Natural killer cell (primary cell): ENCODE measurements around the gene PDE6H. TPM values are rescaled to one million over a fixed set of nuclear protein-coding genes. Genes with fewer than 3 reads are reported as not detected.

Experiments
- ATAC-seq, 3 donors: fragments of 150-1000 bp in 2 of 3; fragments of 200-7000 bp in 1 of 3; cut with Tn5 transposase; 1 replicate in 1 of 3; 2 replicates in 2 of 3; pipeline ENCODE4 v1.10.0; 2021; ENCODE audit warnings: mild to moderate bottlenecking in 2 of 3, moderate library complexity in 2 of 3
- DNase-seq, 2 donors: peaks; one replicate each; pipeline versions ENCODE4 v3.0.0 to v3.0.0-alpha.2; 2013 to 2021; ENCODE audit warnings: mixed read lengths in 1 of 2
- H3K27ac ChIP-seq: one replicate; pipeline ENCODE4 v1.5.1; 2013; ENCODE audit warnings: mild to moderate bottlenecking, low read length
- H3K27me3 ChIP-seq: one replicate; pipeline ENCODE4 v1.6.1; 2013; ENCODE audit warnings: low read length; ENCODE audit not compliant: control insufficient read depth, insufficient read depth
- H3K36me3 ChIP-seq: one replicate; pipeline ENCODE4 v1.6.1; 2013; ENCODE audit warnings: low read length; ENCODE audit not compliant: control insufficient read depth, insufficient read depth
- H3K4me1 ChIP-seq: one replicate; pipeline ENCODE4 v1.6.1; 2013; ENCODE audit warnings: low read length; ENCODE audit not compliant: control insufficient read depth, insufficient read depth
- H3K4me3 ChIP-seq: one replicate; pipeline ENCODE4 v1.5.1; 2013; ENCODE audit warnings: low read length
- H3K9me3 ChIP-seq: one replicate; pipeline ENCODE4 v1.6.1; 2013; ENCODE audit warnings: low read length; ENCODE audit not compliant: control insufficient read depth, insufficient read depth
- H3K27ac Mint-ChIP-seq, 2 donors: one replicate each; pipeline ENCODE4 v1.8.0; 2022; ENCODE audit warnings: mild to moderate bottlenecking in 2 of 2, mixed read lengths in 2 of 2, moderate library complexity in 1 of 2
- H3K27me3 Mint-ChIP-seq, 2 donors: one replicate each; pipeline ENCODE4 v1.8.0; 2022; ENCODE audit warnings: low read depth in 2 of 2, mixed read lengths in 2 of 2
- H3K36me3 Mint-ChIP-seq: one replicate; pipeline ENCODE4 v1.8.0; 2022; ENCODE audit warnings: mixed read lengths
- H3K4me1 Mint-ChIP-seq, 2 donors: one replicate each; pipeline ENCODE4 v1.8.0; 2022; ENCODE audit warnings: mixed read lengths in 2 of 2
- H3K4me3 Mint-ChIP-seq: one replicate; pipeline ENCODE4 v1.8.0; 2022; ENCODE audit warnings: mild to moderate bottlenecking, moderate library complexity, mixed read lengths
- H3K9me3 Mint-ChIP-seq, 2 donors: one replicate each; pipeline ENCODE4 v1.8.0; 2022; ENCODE audit warnings: mixed read lengths in 2 of 2
- WGBS: methylation state at CpG from one replicate; pipeline ENCODE4 v1.1.7; 2013; ENCODE audit warnings: missing lambda C conversion rate; ENCODE audit not compliant: insufficient coverage; 5-methylcytosine and 5-hydroxymethylcytosine counted together
- intact Hi-C: fragments of 100-400 bp; cut with micrococcal nuclease; formaldehyde crosslinking; loops from one replicate; pipeline ENCODE4 v1.14.2; 2022
- total RNA-seq, 4 donors: library from RNA; stranded (reverse); fragments of 120-200 nt in 1 of 4; gene quantifications; one replicate each; pipeline versions ENCODE4 v1.2.3 to v1.2.4, GENCODE V29; 2013 to 2022
- TF ChIP-seq, protein P1 (sequence below): fragments of 200-600 bp; IDR thresholded peaks from one replicate; pipeline ENCODE4 v1.8.0; 2022; ENCODE audit warnings: antibody characterized with exemption

PDE6H gene
- total RNA-seq, 3 donors from 2014 or later (not counting 1 experiment from before 2014, with no cell fraction given): not detected

DNA sequence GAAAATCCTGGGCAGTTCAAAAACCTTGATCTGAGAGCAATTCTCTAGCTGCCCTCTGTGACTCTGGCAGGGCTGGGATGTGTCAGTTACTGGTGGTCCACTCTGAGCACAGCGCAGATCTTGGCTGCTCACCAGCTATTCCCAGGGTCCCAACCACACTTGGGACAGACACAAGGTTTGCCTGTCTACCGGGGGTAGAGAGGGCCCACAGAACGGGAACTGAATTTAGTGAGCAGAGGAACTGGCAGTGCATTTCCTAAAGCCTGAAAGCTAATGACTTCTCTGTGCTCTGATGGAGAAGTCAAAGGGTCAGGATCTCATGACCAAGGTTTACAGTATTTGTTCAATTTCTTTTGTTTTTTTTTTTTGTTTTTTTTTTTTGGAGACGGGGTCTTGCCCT is 2.6 kb downstream of the PDE6H start:
- TF ChIP-seq, protein P1, sequence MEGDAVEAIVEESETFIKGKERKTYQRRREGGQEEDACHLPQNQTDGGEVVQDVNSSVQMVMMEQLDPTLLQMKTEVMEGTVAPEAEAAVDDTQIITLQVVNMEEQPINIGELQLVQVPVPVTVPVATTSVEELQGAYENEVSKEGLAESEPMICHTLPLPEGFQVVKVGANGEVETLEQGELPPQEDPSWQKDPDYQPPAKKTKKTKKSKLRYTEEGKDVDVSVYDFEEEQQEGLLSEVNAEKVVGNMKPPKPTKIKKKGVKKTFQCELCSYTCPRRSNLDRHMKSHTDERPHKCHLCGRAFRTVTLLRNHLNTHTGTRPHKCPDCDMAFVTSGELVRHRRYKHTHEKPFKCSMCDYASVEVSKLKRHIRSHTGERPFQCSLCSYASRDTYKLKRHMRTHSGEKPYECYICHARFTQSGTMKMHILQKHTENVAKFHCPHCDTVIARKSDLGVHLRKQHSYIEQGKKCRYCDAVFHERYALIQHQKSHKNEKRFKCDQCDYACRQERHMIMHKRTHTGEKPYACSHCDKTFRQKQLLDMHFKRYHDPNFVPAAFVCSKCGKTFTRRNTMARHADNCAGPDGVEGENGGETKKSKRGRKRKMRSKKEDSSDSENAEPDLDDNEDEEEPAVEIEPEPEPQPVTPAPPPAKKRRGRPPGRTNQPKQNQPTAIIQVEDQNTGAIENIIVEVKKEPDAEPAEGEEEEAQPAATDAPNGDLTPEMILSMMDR: no peak
- no peaks in the 10 kb centered on the region for H3K36me3 ChIP-seq
- no peaks in the 10 kb centered on the region for H3K9me3 ChIP-seq
- no peak overlapping the region for H3K4me3 Mint-ChIP-seq
- no peaks in the 10 kb centered on the region for H3K27me3 ChIP-seq
- H3K4me1 Mint-ChIP-seq: peaks cover 9 to 17% of the 10 kb centered on the region in 2 donors
- no peak overlapping the region for H3K4me3 ChIP-seq
- intact Hi-C loops: no loop called here
- H3K4me1 ChIP-seq: no peaks in the 10 kb centered on the region
- no peaks in the 10 kb centered on the region for H3K36me3 Mint-ChIP-seq
- no peak overlapping the region for H3K27ac Mint-ChIP-seq
- no peak for DNase-seq
- ATAC-seq: no peak
- 84% methylated on average over 3 of the region's 4 CpGs for WGBS
- H3K9me3 Mint-ChIP-seq: no peaks in the 10 kb centered on the region
- peaks cover 8 to 29% of the 10 kb centered on the region in 2 donors for H3K27me3 Mint-ChIP-seq
- no peak overlapping the region for H3K27ac ChIP-seq

DNA sequence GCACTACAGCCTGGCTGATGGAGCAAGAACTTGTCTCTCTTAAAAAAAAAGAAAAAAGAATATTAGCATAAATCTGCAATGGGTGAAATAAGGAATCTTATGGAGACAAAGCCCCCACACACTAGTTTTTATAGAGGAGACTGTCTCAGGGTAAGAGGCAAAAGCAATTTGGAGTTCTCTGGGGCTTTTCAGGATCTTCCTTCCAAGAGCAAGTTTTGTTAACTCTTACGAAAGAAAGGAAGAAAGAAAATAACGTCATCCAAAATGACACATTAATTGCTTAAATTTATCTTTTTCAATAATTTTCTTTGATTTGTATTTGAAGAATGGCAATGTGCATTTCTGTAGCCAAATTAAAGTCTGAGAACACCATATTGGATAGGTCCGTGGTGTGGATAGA is 3.8 kb downstream of the PDE6H start:
- no peaks in the 10 kb centered on the region for H3K4me1 ChIP-seq
- no peak for DNase-seq
- H3K27ac ChIP-seq: no peak overlapping the region
- Mint-ChIP-seq H3K27ac (no peak overlapping the region), H3K4me1 (peaks cover 9 to 17% of the 10 kb centered on the region in 2 donors), H3K36me3 (no peaks in the 10 kb centered on the region), H3K9me3 (no peaks in the 10 kb centered on the region), H3K4me3 (no peak overlapping the region), H3K27me3 (peaks cover 8 to 17% of the 10 kb centered on the region in 2 donors)
- no peaks in the 10 kb centered on the region for H3K36me3 ChIP-seq
- H3K4me3 ChIP-seq: no peak overlapping the region
- WGBS: 91% methylated on average over 1 of the region's 3 CpGs
- H3K27me3 ChIP-seq: no peaks in the 10 kb centered on the region
- TF ChIP-seq, protein P1: no peak
- no peaks in the 10 kb centered on the region for H3K9me3 ChIP-seq
- ATAC-seq: no peak
- intact Hi-C loops: no loop called here

DNA sequence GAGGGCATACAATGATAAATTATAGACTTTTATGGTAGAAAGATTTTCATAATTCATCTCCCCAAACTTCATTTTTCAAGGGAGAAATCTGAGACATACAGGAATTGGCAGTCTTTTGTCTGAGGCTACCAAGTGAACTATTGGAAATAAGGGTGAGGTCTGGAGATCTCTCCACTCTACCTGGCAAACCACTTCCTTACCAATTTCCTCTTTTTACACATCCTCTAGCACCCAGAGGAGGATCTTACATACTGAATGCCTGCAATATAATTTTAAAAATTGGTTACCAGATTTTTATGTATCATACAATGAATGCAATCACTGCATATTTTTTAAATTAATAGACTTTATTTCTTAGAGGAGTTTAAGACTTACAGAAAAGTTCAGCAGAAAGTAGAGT is 6.6 kb downstream of the PDE6H start:
- Mint-ChIP-seq H3K27me3 (peaks cover 0 to under 1% of the 10 kb centered on the region in 2 donors), H3K36me3 (no peaks in the 10 kb centered on the region), H3K9me3 (no peaks in the 10 kb centered on the region), H3K4me3 (no peak overlapping the region), H3K27ac (no peak overlapping the region), H3K4me1 (peaks cover 13 to 14% of the 10 kb centered on the region in 2 donors)
- no peaks in the 10 kb centered on the region for H3K9me3 ChIP-seq
- ATAC-seq: no peak
- H3K36me3 ChIP-seq: no peaks in the 10 kb centered on the region
- TF ChIP-seq, protein P1: no peak
- no peaks in the 10 kb centered on the region for H3K27me3 ChIP-seq
- intact Hi-C loops: no loop called here
- H3K27ac ChIP-seq: no peak overlapping the region
- H3K4me3 ChIP-seq: no peak overlapping the region
- H3K4me1 ChIP-seq: peaks cover 4% of the 10 kb centered on the region
- no peak for DNase-seq

DNA sequence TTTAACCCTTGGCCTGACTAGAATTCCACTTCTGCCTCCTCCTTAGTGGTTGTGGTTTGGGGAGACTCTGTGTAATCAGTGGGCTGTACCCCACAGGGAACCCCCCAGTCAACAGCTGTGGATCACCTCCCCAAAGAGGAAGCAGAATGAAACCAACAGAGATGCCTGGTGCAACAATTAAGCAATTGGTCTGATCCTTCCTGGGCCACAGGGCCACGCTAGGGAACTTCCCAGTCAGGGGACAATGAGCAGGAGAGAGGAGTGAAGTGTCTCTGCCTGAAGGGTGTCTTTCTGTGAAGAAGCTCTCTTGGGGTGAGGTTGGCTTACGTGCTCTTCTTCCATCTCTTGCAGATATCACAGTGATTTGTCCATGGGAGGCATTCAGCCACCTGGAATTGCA is 8.2 kb downstream of the PDE6H start:
- TF ChIP-seq, protein P1: no peak
- H3K36me3 ChIP-seq: no peaks in the 10 kb centered on the region
- 88% methylated on average over 2 of the region's 2 CpGs for WGBS
- H3K4me1 ChIP-seq: peaks cover 4% of the 10 kb centered on the region
- Mint-ChIP-seq H3K27ac (no peak overlapping the region), H3K4me1 (peaks cover 13 to 14% of the 10 kb centered on the region in 2 donors), H3K27me3 (no peaks in the 10 kb centered on the region), H3K9me3 (no peaks in the 10 kb centered on the region), H3K36me3 (no peaks in the 10 kb centered on the region), H3K4me3 (no peak overlapping the region)
- H3K27ac ChIP-seq: no peak overlapping the region
- no peaks in the 10 kb centered on the region for H3K9me3 ChIP-seq
- intact Hi-C loops: no loop called here
- DNase-seq: no peak
- H3K27me3 ChIP-seq: no peaks in the 10 kb centered on the region
- peak in 1 of 3 donors; percentile 63 for ATAC-seq
- H3K4me3 ChIP-seq: no peak overlapping the region
